ENCODE results near the gene KRTAP19-2. TPM values are rescaled to one million over a fixed set of nuclear protein-coding genes. Genes with fewer than 3 reads are reported as not detected.

KRTAP19-2 gene
- total RNA-seq, 1 donor from 2014 or later: not detected

- Mint-ChIP-seq H3K27me3 (ENCODE audit: low read depth) (no peaks in the 10 kb centered on the region), H3K9me3 (peaks cover 2% of the 10 kb centered on the region), H3K4me1 (no peaks in the 10 kb centered on the region), H3K4me3 (no peak overlapping the region), H3K27ac (ENCODE audit: unreplicated experiment) (no peak overlapping the region), H3K36me3 (ENCODE audit: low read depth) (no peaks in the 10 kb centered on the region)
- DNase-seq (ENCODE audit: low read depth, low spot score): no peak
- TF ChIP-seq CTCF (conservative IDR thresholded peaks at IDR 0.05): no peak
Observed at GRCh38 chr21:30447056-30447455, 40.2 kb downstream of the KRTAP19-2 start.

- Mint-ChIP-seq H3K27me3 (ENCODE audit: low read depth) (peaks cover 3% of the 10 kb centered on the region), H3K4me3 (no peak overlapping the region), H3K36me3 (ENCODE audit: low read depth) (no peaks in the 10 kb centered on the region), H3K4me1 (no peaks in the 10 kb centered on the region), H3K27ac (ENCODE audit: unreplicated experiment) (no peak overlapping the region), H3K9me3 (peaks cover 5% of the 10 kb centered on the region)
- no peak for TF ChIP-seq CTCF (conservative IDR thresholded peaks at IDR 0.05)
- no peak for DNase-seq (ENCODE audit: low read depth, low spot score)
Observed at GRCh38 chr21:30444204-30444603, 43.0 kb downstream of the KRTAP19-2 start.

GRCh38 chr21:30443226-30443625, 44.0 kb downstream of the KRTAP19-2 start:
- Mint-ChIP-seq H3K27me3 (ENCODE audit: low read depth) (peaks cover 5% of the 10 kb centered on the region), H3K9me3 (peaks cover 5% of the 10 kb centered on the region), H3K4me3 (no peak overlapping the region), H3K4me1 (no peaks in the 10 kb centered on the region), H3K27ac (ENCODE audit: unreplicated experiment) (no peak overlapping the region), H3K36me3 (ENCODE audit: low read depth) (no peaks in the 10 kb centered on the region)
- no peak for TF ChIP-seq CTCF (conservative IDR thresholded peaks at IDR 0.05)
- DNase-seq (ENCODE audit: low read depth, low spot score): no peak

GRCh38 chr21:30439975-30440374, 47.3 kb downstream of the KRTAP19-2 start, which contains the start of gene KRTAP15-1:
TSS of gene KRTAP15-1 (plus strand) at chr21:30440275. CDS start at chr21:30440328, 53 bp downstream.
- no peak for DNase-seq (ENCODE audit: low read depth, low spot score)
- Mint-ChIP-seq H3K4me3 (no peak within 1 kb of the TSS), H3K27me3 (ENCODE audit: low read depth) (peaks cover 21% of the 10 kb centered on the region), H3K4me1 (no peaks in the 10 kb centered on the region), H3K27ac (ENCODE audit: unreplicated experiment) (no peak within 1 kb of the TSS), H3K9me3 (peaks cover 5% of the 10 kb centered on the region), H3K36me3 (ENCODE audit: low read depth) (no peaks in the 10 kb centered on the region)
- TF ChIP-seq CTCF (conservative IDR thresholded peaks at IDR 0.05): no peak

Other genes with a start within 250 kb of the KRTAP19-2 start
- not detected in 2 replicates for gene KRTAP24-1, start 204.5 kb downstream of the KRTAP19-2 start, total RNA-seq
- not detected in 2 replicates for gene KRTAP25-1, start 197.9 kb downstream of the KRTAP19-2 start, total RNA-seq
- not detected in 2 replicates for gene KRTAP26-1, start 167.1 kb downstream of the KRTAP19-2 start, total RNA-seq
- gene KRTAP27-1, start 149.7 kb downstream of the KRTAP19-2 start, total RNA-seq: not detected in 2 replicates
- not detected in 2 replicates for gene KRTAP23-1, start 138.8 kb downstream of the KRTAP19-2 start, total RNA-seq
- not detected in 2 replicates for gene KRTAP13-2, start 115.2 kb downstream of the KRTAP19-2 start, total RNA-seq
- not detected in 2 replicates for gene KRTAP13-1, start 91.4 kb downstream of the KRTAP19-2 start, total RNA-seq
- gene KRTAP13-3, start 61.5 kb downstream of the KRTAP19-2 start, total RNA-seq: not detected in 2 replicates
- not detected in 2 replicates for gene KRTAP13-4, start 57.2 kb downstream of the KRTAP19-2 start, total RNA-seq
- gene KRTAP15-1, start 47.2 kb downstream of the KRTAP19-2 start, total RNA-seq: not detected in 2 replicates
- not detected in 2 replicates for gene KRTAP19-1, start 7.1 kb downstream of the KRTAP19-2 start, total RNA-seq
- not detected in 2 replicates for gene KRTAP19-3, start 4.6 kb upstream of the KRTAP19-2 start, total RNA-seq
- not detected in 2 replicates for gene KRTAP19-4, start 9.7 kb upstream of the KRTAP19-2 start, total RNA-seq
- not detected in 2 replicates for gene KRTAP19-5, start 14.7 kb upstream of the KRTAP19-2 start, total RNA-seq
- gene KRTAP19-6, start 54.4 kb upstream of the KRTAP19-2 start, total RNA-seq: not detected in 2 replicates
- not detected in 2 replicates for gene KRTAP19-7, start 73.9 kb upstream of the KRTAP19-2 start, total RNA-seq
- not detected in 2 replicates for gene KRTAP22-2, start 103.0 kb upstream of the KRTAP19-2 start, total RNA-seq
- not detected in 2 replicates for gene KRTAP6-3, start 105.0 kb upstream of the KRTAP19-2 start, total RNA-seq
- not detected in 2 replicates for gene KRTAP6-2, start 111.5 kb upstream of the KRTAP19-2 start, total RNA-seq
- gene KRTAP22-1, start 113.7 kb upstream of the KRTAP19-2 start, total RNA-seq: not detected in 2 replicates
- gene KRTAP6-1, start 126.5 kb upstream of the KRTAP19-2 start, total RNA-seq: not detected in 2 replicates
- gene KRTAP20-1, start 129.0 kb upstream of the KRTAP19-2 start, total RNA-seq: not detected in 2 replicates
- gene KRTAP20-4, start 133.2 kb upstream of the KRTAP19-2 start, total RNA-seq: not detected in 2 replicates
- gene KRTAP20-2, start 147.8 kb upstream of the KRTAP19-2 start, total RNA-seq: not detected in 2 replicates
- gene KRTAP20-3, start 155.4 kb upstream of the KRTAP19-2 start, total RNA-seq: not detected in 2 replicates
- gene KRTAP21-3, start 231.3 kb upstream of the KRTAP19-2 start, total RNA-seq: not detected in 2 replicates